SJSA1 (cell line): Measurements from ENCODE around the gene NFU1. TPM values are rescaled to one million over a fixed set of nuclear protein-coding genes. Genes with fewer than 3 reads are reported as not detected.
"Not testable (repeated sequence)": the region's sequence is repeated elsewhere in the genome, so short reads cannot be mapped to it uniquely, and the experiment has no call there.

ENCODE experiments used
- DNase-seq, 2 experiments: peaks; one replicate each; pipeline ENCODE4 v3.0.0-alpha.2; 2015 to 2020; ENCODE audit warnings: low spot score in 2 of 2, low read depth in 1 of 2
- H3K27ac ChIP-seq: fragments of 250-450 bp; sonication (Bioruptor Pico); 2 replicates; pipeline ENCODE4 v1.5.1; 2020; ENCODE audit warnings: mild to moderate bottlenecking, moderate library complexity
- H3K27me3 ChIP-seq: fragments of 250-450 bp; sonication (Bioruptor Pico); replicated peaks from 2 replicates; pipeline ENCODE4 v1.5.1; 2020; ENCODE audit warnings: mild to moderate bottlenecking, moderate library complexity
- H3K36me3 ChIP-seq: fragments of 250-450 bp; sonication (Bioruptor Pico); 2 replicates; pipeline ENCODE4 v1.5.1; 2020; ENCODE audit warnings: mild to moderate bottlenecking
- H3K4me1 ChIP-seq: fragments of 250-450 bp; sonication (Bioruptor Pico); replicated peaks from 2 replicates; pipeline ENCODE4 v1.6.1; 2021; ENCODE audit warnings: mild to moderate bottlenecking
- H3K4me3 ChIP-seq: fragments of 250-450 bp; sonication (Bioruptor Pico); 2 replicates; pipeline ENCODE4 v1.5.1; 2020; ENCODE audit warnings: mild to moderate bottlenecking
- H3K9me3 ChIP-seq: fragments of 250-450 bp; sonication (Bioruptor Pico); replicated peaks from 2 replicates; pipeline ENCODE4 v1.5.1; 2020; ENCODE audit warnings: mild to moderate bottlenecking
- total RNA-seq: library from RNA; depleted of rRNA; stranded (reverse); fragments of >200 nt; shearing (Covaris generic); gene quantifications from 2 replicates; pipeline ENCODE4 v1.2.3, GENCODE V29; 2014

Gene NFU1
- total RNA-seq, 1 experiment from 2014 or later: 51.2 TPM

DNA sequence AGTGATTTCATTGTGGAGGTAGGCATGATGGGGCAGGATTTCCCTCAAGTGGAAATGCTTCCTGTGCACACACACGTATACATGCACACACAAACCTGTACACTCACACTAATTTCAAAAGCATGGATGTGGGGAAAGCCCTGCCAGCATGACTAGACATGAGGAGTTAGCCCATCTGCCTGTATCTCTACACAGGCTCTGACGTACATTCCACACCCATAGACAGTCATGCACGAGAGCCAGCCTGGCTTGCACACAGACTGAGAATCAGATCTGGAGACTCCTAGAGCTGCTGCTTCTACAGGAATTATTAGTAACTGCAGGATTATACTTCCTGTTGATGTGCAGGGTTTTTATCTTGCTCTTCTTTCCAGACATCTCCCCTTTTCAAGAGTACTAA is 27.3 kb upstream of the NFU1 start:
- H3K4me3 ChIP-seq: no peak overlapping the region
- no peaks in the 10 kb centered on the region for H3K27me3 ChIP-seq
- no peak overlapping the region for H3K27ac ChIP-seq
- H3K36me3 ChIP-seq: peaks cover 67% of the 10 kb centered on the region
- no peaks in the 10 kb centered on the region for H3K4me1 ChIP-seq
- no peak for DNase-seq
- no peaks in the 10 kb centered on the region; the same call in 1 of the 2 replicates for H3K9me3 ChIP-seq

DNA sequence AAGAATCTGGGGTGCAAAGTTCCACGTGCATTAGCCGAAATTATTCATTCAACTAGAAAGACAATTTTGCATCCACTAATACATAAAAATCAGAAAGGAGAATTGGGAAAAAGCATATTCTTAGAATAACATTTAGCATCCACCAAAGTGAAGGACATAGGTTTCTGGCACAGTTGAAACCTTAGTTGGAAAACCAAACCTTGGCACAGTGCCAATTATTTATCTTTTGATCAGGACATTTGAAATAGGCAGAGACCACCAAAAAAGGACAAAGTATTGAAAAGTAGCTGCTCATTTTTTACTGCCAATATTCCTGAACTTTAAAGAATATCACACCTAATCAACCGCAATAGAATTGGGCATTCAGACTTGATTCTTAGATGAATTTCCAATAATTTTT is 25.5 kb upstream of the NFU1 start:
- Histone ChIP-seq H3K9me3 (no peaks in the 10 kb centered on the region), H3K4me1 (no peaks in the 10 kb centered on the region), H3K4me3 (no peak overlapping the region), H3K27me3 (no peaks in the 10 kb centered on the region), H3K36me3 (peaks cover 53% of the 10 kb centered on the region), H3K27ac (no peak overlapping the region)
- DNase-seq: no peak

- Histone ChIP-seq H3K9me3 (no peaks in the 10 kb centered on the region), H3K27ac (no peak overlapping the region), H3K27me3 (no peaks in the 10 kb centered on the region), H3K36me3 (peaks cover 41% of the 10 kb centered on the region), H3K4me1 (no peaks in the 10 kb centered on the region), H3K4me3 (no peak overlapping the region)
- no peak for DNase-seq
These were observed 24.2 kb upstream of the NFU1 start for GRCh38 chr2:69461404-69461803.

- DNase-seq: no peak
- no peaks in the 10 kb centered on the region for H3K9me3 ChIP-seq
- no peak overlapping the region for H3K4me3 ChIP-seq
- H3K36me3 ChIP-seq: peaks cover 27% of the 10 kb centered on the region
- H3K4me1 ChIP-seq: no peaks in the 10 kb centered on the region
- H3K27me3 ChIP-seq: no peaks in the 10 kb centered on the region
- H3K27ac ChIP-seq: no peak overlapping the region
These were observed 22.7 kb upstream of the NFU1 start for GRCh38 chr2:69459936-69460335.

DNA sequence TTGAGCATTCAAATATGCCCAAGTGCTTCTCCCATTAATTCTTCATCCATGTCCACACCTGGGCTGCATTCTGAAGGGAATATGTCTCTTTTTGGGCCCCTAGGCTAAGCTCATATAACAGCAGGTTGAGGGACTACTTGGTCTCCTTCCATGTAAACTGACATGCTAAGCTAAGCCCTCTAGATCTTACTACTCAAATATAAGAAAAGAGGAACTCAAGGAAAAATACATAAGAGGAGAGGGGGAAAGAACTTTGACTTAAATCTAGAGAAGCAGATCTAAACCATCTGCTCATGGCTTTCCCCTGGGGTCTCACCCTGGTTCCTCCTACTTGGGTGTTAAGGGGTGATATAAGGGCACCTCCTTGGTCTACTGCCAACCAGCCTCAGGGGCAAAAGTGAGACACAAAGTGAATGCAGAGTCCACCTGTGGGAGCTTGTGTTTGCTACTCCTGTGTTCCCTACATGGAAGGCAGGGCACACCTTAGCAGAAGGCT is 19.8 kb upstream of the NFU1 start:
- Histone ChIP-seq H3K9me3 (no peaks in the 10 kb centered on the region), H3K27me3 (no peaks in the 10 kb centered on the region), H3K4me3 (no peak overlapping the region), H3K4me1 (no peaks in the 10 kb centered on the region), H3K27ac (no peak overlapping the region), H3K36me3 (peaks cover 6% of the 10 kb centered on the region; the same call in 1 of the 2 replicates)
- no peak for DNase-seq

DNA sequence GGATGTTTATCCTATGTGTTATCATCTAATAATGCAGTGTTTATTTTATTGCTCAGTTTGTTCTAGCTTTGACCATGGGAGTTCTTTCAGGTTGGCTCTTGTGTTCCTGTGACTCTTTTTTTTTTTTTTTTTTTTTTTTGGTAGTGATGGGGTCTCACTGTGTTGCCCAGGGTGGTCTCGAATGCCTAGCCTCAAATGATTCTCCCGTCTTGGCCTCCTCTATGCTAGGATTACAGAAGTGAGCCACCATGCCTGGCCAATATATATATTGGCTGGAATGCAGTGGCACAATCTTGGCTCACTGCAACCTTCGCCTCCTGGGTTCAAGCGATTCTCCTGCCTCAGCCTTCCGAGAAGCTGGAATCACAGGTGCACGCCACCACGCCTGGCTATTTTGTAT is 18.9 kb upstream of the NFU1 start:
- H3K27me3 ChIP-seq: no peaks in the 10 kb centered on the region
- H3K4me1 ChIP-seq: no peaks in the 10 kb centered on the region
- H3K36me3 ChIP-seq: peaks cover 6% of the 10 kb centered on the region; the same call in 1 of the 2 replicates
- no peak overlapping the region for H3K4me3 ChIP-seq
- H3K27ac ChIP-seq: no peak overlapping the region
- H3K9me3 ChIP-seq: no peaks in the 10 kb centered on the region
- DNase-seq: no peak

DNA sequence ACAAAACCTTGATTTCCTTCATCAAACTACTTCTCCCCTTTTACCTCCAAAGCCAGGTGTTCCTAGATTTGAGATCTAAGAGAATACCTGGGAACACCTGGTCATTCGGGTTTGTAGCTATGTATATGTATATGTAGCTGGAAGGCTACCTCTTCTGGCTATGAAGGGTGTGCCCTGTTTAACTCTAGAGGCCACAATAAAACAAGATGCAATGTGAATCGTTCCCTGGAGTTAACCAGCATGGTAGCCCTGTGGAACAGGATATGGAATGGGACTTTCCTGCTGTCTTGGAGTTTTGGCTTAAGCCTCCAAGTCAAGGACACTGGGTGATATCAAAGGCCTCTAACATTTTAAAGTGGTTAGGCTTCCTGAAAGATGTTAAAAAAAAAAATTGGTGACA is 17.7 kb upstream of the NFU1 start:
- Histone ChIP-seq H3K4me3 (no peak overlapping the region), H3K9me3 (no peaks in the 10 kb centered on the region), H3K27me3 (no peaks in the 10 kb centered on the region), H3K36me3 (0 out of 2 replicates have a peak, but pooled peaks cover 5% of the 10 kb centered on the region), H3K4me1 (no peaks in the 10 kb centered on the region), H3K27ac (no peak overlapping the region)
- DNase-seq: no peak

- no peak for DNase-seq
- H3K27ac ChIP-seq: no peak overlapping the region
- H3K9me3 ChIP-seq: no peaks in the 10 kb centered on the region
- no peaks in the 10 kb centered on the region for H3K27me3 ChIP-seq
- H3K36me3 ChIP-seq: no peaks in the 10 kb centered on the region
- H3K4me1 ChIP-seq: no peaks in the 10 kb centered on the region
- no peak overlapping the region for H3K4me3 ChIP-seq
These were observed 16.4 kb upstream of the NFU1 start for GRCh38 chr2:69453475-69454129.

GRCh38 chr2:69452687-69453086 is 15.5 kb upstream of the NFU1 start:
- Histone ChIP-seq H3K36me3 (no peaks in the 10 kb centered on the region), H3K27ac (no peak overlapping the region), H3K4me3 (no peak overlapping the region), H3K27me3 (no peaks in the 10 kb centered on the region), H3K4me1 (no peaks in the 10 kb centered on the region), H3K9me3 (no peaks in the 10 kb centered on the region)
- DNase-seq: no peak

- H3K27me3 ChIP-seq: no peaks in the 10 kb centered on the region
- no peaks in the 10 kb centered on the region for H3K4me1 ChIP-seq
- DNase-seq: no peak
- no peaks in the 10 kb centered on the region for H3K36me3 ChIP-seq
- no peak overlapping the region for H3K4me3 ChIP-seq
- H3K9me3 ChIP-seq: no peaks in the 10 kb centered on the region
- no peak overlapping the region for H3K27ac ChIP-seq
These were observed 13.6 kb upstream of the NFU1 start for GRCh38 chr2:69450735-69451416.

DNA sequence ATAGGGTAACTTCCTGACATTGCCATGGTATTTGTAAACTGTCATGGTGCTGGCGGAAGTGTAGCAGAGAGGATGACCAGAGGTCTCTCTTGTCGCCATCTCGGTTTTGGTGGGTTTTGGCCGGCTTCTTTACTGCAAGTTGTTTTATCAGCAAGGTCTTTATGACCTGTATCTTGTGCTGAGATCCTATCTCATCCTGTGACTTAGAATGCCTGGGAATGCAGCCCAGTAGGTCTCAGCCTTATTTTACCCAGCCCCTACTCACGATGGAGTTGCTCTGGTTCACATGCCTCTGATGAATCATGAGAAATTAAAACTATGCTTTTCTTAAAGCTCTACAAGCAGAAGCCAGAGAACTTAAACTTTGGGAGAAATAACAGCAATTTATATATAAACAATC is 12.7 kb upstream of the NFU1 start:
- no peak for DNase-seq
- Histone ChIP-seq H3K4me3 (no peak overlapping the region), H3K4me1 (no peaks in the 10 kb centered on the region), H3K27me3 (no peaks in the 10 kb centered on the region), H3K36me3 (no peaks in the 10 kb centered on the region), H3K9me3 (no peaks in the 10 kb centered on the region), H3K27ac (no peak overlapping the region)

- H3K27ac ChIP-seq, H3K9me3 ChIP-seq, H3K36me3 ChIP-seq, H3K4me1 ChIP-seq, DNase-seq, H3K27me3 ChIP-seq, H3K4me3 ChIP-seq: not testable (repeated sequence)
These were observed 6.4 kb upstream of the NFU1 start for GRCh38 chr2:69443673-69444072.

DNA sequence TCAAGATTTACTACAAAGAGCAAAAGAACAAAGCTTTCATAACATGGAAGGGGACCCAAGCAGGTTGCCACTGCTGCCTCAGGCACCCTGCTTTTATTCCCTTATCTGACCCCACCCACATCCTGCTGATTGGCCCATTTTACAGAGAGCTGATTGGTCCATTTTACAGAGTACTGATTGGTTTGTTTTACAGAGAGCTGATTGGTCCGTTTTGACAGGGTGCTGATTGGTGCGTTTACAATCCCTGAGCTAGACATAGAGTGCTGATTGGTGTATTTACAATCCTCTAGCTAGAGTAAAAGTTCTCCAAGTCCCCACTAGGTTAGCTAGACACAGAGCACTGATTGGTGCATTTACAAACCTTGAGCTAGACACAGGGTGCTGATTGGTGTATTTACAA is 2.3 kb upstream of the NFU1 start:
- not testable (repeated sequence) for H3K27ac ChIP-seq, H3K4me3 ChIP-seq, H3K4me1 ChIP-seq, H3K27me3 ChIP-seq, DNase-seq, H3K9me3 ChIP-seq, H3K36me3 ChIP-seq

GRCh38 chr2:69438580-69438979 is 1.3 kb upstream of the NFU1 start:
- Histone ChIP-seq H3K36me3 (peaks cover 4% of the 10 kb centered on the region), H3K27me3 (no peaks in the 10 kb centered on the region), H3K4me1 (peaks cover 8% of the 10 kb centered on the region), H3K9me3 (no peaks in the 10 kb centered on the region), H3K4me3 (no peak overlapping the region), H3K27ac (no peak overlapping the region)
- no peak for DNase-seq
